ENCODE results near the gene PNPLA1.

- TF ChIP-seq, protein P1, sequence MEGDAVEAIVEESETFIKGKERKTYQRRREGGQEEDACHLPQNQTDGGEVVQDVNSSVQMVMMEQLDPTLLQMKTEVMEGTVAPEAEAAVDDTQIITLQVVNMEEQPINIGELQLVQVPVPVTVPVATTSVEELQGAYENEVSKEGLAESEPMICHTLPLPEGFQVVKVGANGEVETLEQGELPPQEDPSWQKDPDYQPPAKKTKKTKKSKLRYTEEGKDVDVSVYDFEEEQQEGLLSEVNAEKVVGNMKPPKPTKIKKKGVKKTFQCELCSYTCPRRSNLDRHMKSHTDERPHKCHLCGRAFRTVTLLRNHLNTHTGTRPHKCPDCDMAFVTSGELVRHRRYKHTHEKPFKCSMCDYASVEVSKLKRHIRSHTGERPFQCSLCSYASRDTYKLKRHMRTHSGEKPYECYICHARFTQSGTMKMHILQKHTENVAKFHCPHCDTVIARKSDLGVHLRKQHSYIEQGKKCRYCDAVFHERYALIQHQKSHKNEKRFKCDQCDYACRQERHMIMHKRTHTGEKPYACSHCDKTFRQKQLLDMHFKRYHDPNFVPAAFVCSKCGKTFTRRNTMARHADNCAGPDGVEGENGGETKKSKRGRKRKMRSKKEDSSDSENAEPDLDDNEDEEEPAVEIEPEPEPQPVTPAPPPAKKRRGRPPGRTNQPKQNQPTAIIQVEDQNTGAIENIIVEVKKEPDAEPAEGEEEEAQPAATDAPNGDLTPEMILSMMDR (optimal IDR thresholded peaks at IDR 0.05 in 1 of 3, IDR thresholded peaks at IDR 0.05 in 1 of 3, conservative IDR thresholded peaks at IDR 0.05 in 1 of 3; ENCODE audit: extremely low read depth in 1 of 3, insufficient read depth in 2 of 3, low read length in 3 of 3): no peak
- TF ChIP-seq EZH2 (IDR thresholded peaks at IDR 0.05; ENCODE audit: low read length): no peak
Measured at GRCh38 chr6:36345681-36346466, 76.0 kb downstream of the PNPLA1 start.

Measured in keratinocyte (primary cell).